GM12872 (cell line): Measurements from ENCODE around the gene ACAT2.

Source experiments
- TF ChIP-seq, protein P1 (sequence below): IDR thresholded peaks from 3 replicates; pipeline ENCODE4 v1.5.1; 2011; ENCODE audit warnings: low read depth, mild to moderate bottlenecking, low read length, moderate library complexity; ENCODE audit not compliant: insufficient read depth

Gene ACAT2

DNA sequence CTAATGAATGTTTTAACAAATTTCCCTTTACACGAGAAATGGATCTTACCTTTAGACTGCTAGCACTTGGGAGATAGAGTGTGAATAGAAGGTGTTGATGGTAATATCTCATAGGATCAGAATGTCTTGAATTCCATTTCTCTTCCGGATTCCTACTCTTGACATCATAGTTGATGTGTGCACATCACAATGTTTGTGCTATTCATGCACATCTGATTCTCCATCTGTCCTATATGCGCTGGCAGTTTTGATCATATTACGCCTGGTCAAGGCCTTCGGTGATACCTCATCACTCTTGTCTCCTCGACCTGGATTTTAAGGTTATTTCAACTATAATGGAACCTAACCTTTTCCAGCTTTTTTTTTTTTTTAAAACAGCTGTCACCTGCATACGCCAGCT, 16.8 kb upstream of the ACAT2 start:
- TF ChIP-seq, protein P1, sequence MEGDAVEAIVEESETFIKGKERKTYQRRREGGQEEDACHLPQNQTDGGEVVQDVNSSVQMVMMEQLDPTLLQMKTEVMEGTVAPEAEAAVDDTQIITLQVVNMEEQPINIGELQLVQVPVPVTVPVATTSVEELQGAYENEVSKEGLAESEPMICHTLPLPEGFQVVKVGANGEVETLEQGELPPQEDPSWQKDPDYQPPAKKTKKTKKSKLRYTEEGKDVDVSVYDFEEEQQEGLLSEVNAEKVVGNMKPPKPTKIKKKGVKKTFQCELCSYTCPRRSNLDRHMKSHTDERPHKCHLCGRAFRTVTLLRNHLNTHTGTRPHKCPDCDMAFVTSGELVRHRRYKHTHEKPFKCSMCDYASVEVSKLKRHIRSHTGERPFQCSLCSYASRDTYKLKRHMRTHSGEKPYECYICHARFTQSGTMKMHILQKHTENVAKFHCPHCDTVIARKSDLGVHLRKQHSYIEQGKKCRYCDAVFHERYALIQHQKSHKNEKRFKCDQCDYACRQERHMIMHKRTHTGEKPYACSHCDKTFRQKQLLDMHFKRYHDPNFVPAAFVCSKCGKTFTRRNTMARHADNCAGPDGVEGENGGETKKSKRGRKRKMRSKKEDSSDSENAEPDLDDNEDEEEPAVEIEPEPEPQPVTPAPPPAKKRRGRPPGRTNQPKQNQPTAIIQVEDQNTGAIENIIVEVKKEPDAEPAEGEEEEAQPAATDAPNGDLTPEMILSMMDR: no peak

GRCh38 chr6:159746759-159747158, 15.1 kb upstream of the ACAT2 start:
- TF ChIP-seq, protein P1: no peak

- TF ChIP-seq, protein P1: no peak
These were observed 10.4 kb upstream of the ACAT2 start for GRCh38 chr6:159751448-159751847.

GRCh38 chr6:159753081-159753872, 8.6 kb upstream of the ACAT2 start:
- TF ChIP-seq, protein P1: no peak

DNA sequence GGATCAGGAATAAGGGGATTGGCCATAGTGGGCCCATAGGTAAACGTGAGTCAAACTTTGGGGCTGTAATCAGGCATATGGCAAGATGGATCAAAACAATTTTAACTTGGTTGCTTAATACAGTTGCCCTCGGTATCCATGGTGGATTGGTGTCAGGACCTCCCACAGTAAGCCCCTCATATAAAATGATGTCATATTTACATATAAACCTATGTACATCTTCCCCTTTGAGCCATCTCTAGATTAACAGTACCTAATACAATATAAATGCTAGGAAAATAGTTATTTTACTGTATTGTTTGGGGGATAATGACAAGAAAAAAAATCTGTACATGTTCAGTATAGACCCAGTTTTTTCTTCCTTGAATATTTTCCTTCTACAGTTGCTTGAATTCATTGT, 7.4 kb upstream of the ACAT2 start:
- TF ChIP-seq, protein P1: no peak

- TF ChIP-seq, protein P1: no peak
These were observed 6.6 kb upstream of the ACAT2 start for GRCh38 chr6:159754959-159755914.

GRCh38 chr6:159756508-159756907, 5.3 kb upstream of the ACAT2 start:
- TF ChIP-seq, protein P1: no peak
